Ishikawa (cell line): ENCODE results near the gene SH3BP4.

Source experiments
- CEBPB ChIP-seq: IDR thresholded peaks from 2 replicates; pipeline ENCODE4 v1.6.1; 2012
- CREB1 ChIP-seq: IDR thresholded peaks from 2 replicates; pipeline ENCODE4 v1.6.1; 2012; ENCODE audit warnings: low read depth
- EGR1 ChIP-seq: IDR thresholded peaks from 2 replicates; pipeline ENCODE4 v1.6.1; 2012
- EP300 ChIP-seq: IDR thresholded peaks from 2 replicates; pipeline ENCODE4 v1.6.1; 2012; ENCODE audit warnings: borderline replicate concordance
- FOXM1 ChIP-seq: IDR thresholded peaks from 2 replicates; pipeline ENCODE4 v1.6.1; 2012; ENCODE audit warnings: low read depth, borderline replicate concordance
- MAX ChIP-seq: IDR thresholded peaks from 2 replicates; pipeline ENCODE4 v1.6.1; 2012
- NFIC ChIP-seq: IDR thresholded peaks from 2 replicates; pipeline ENCODE4 v1.6.1; 2012
- RAD21 ChIP-seq: IDR thresholded peaks from 2 replicates; pipeline ENCODE4 v1.6.1; 2012; ENCODE audit warnings: low read depth
- REST ChIP-seq: IDR thresholded peaks from 2 replicates; pipeline ENCODE4 v1.6.1; 2012; ENCODE audit warnings: low read depth, mild to moderate bottlenecking
- TAF1 ChIP-seq: IDR thresholded peaks from 2 replicates; pipeline ENCODE4 v1.6.1; 2012; ENCODE audit warnings: low read depth, mild to moderate bottlenecking
- TCF12 ChIP-seq: IDR thresholded peaks from 2 replicates; pipeline ENCODE4 v1.6.1; 2012; ENCODE audit warnings: low read depth
- TEAD4 ChIP-seq: IDR thresholded peaks from 2 replicates; pipeline ENCODE4 v1.6.1; 2012
- YY1 ChIP-seq: IDR thresholded peaks from 2 replicates; pipeline ENCODE4 v1.6.1; 2012; ENCODE audit warnings: low read depth
- ZBTB7A ChIP-seq: IDR thresholded peaks from 2 replicates; pipeline ENCODE4 v1.6.1; 2012; ENCODE audit warnings: low read depth
- TF ChIP-seq, protein P1 (sequence below): IDR thresholded peaks from 2 replicates; pipeline ENCODE4 v1.6.1; 2012

The SH3BP4 gene

GRCh38 chr2:234997389-234997788 is 45.6 kb downstream of the SH3BP4 start:
- no peak for TF ChIP-seq TAF1
- no peak for TF ChIP-seq ZBTB7A
- TF ChIP-seq MAX: no peak
- no peak for TF ChIP-seq NFIC
- no peak for TF ChIP-seq EGR1
- TF ChIP-seq CEBPB: no peak
- TF ChIP-seq YY1: no peak
- TF ChIP-seq CREB1: no peak
- no peak for TF ChIP-seq RAD21
- no peak for TF ChIP-seq FOXM1
- TF ChIP-seq EP300: no peak

DNA sequence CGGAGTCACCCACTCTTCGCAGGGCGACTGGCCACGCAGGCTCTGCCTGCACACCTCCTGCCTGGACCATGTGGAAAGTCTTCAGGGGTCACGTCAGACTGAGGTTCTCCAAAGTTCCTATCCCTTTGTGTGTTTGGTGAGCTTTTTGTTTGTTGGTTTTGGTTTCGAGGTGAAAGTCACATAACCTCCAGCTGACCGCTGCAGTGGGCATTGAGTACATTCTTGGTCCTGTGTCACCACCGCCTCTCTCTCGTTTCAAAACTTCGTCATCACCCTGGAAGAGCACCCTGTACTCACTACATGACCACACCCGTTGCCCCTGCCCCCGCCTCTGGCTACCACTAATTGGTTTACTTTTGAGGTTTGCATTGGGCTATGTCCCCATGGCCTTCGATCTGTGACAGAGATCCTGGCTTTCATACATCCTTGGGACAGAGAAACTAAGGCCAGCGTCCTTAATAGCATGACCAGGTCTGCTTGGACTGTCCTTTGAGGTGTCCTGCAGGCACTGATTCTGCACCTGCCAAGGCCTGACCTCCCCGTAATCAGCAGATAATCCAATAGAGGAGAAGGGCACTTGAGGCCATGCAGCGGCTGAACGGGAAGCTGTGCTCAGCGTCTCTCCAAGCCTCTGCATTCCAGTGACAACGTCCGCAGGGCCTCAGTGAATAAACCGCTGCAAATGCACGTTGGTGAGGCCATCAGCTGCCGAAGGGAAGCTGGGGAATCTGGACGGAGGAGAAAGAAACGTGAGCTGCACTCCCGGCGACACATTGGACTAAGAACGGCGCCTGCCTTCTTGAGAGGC is 46.8 kb downstream of the SH3BP4 start:
- TF ChIP-seq EP300 (no peak), TEAD4 (no peak), TCF12 (no peak), ZBTB7A (no peak), RAD21 (no peak), MAX (no peak), CEBPB (no peak), EGR1 (no peak), REST (no peak), CREB1 (no peak), YY1 (no peak), FOXM1 (no peak), NFIC (no peak), TAF1 (no peak)
- TF ChIP-seq, protein P1, sequence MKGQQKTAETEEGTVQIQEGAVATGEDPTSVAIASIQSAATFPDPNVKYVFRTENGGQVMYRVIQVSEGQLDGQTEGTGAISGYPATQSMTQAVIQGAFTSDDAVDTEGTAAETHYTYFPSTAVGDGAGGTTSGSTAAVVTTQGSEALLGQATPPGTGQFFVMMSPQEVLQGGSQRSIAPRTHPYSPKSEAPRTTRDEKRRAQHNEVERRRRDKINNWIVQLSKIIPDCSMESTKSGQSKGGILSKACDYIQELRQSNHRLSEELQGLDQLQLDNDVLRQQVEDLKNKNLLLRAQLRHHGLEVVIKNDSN: no peak

DNA sequence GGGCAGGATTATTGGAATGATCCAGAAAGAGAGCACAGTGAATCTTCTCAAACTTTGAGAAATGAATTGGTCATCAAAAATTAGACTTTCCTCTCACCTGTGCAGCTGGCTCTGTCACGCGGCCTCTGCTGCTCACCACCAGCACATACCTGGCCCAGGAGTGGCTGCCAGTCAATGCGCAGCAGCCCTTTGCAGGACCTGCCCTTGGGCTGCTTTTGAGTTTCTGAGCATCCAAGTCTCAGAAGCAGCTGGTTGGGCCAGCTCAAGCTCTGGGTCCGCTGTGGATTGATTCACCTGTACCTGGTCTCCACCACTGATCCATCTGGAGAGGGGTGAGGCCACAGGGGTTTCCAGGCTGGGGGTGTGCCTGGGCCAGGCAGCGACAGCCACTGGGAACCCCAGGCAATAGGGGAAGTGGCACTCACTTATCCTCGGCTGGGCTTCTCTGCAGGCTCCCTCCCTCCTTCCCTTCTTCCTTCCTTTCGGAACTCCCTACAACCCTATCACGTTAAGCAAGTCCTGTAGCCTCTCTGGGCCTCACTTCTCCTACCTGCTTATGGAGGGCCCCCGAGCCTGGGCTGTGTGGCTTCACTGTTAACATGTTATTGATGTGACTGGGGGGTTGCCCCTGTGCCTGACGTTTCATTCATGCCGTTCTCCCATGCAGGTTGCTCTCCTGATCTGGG is 48.1 kb downstream of the SH3BP4 start:
- TF ChIP-seq NFIC (no peak), TEAD4 (no peak), TAF1 (no peak), YY1 (no peak), REST (no peak), RAD21 (no peak), EP300 (no peak), MAX (no peak), ZBTB7A (no peak), CEBPB (no peak), TCF12 (no peak), FOXM1 (no peak)
- TF ChIP-seq, protein P1: no peak

- TF ChIP-seq NFIC (no peak), RAD21 (no peak), TAF1 (no peak), TCF12 (no peak), YY1 (no peak), FOXM1 (no peak), EGR1 (no peak), ZBTB7A (no peak), CREB1 (no peak), REST (no peak), TEAD4 (no peak), EP300 (no peak), CEBPB (no peak), MAX (no peak)
- TF ChIP-seq, protein P1: no peak
Measured at GRCh38 chr2:235000426-235001236, 48.8 kb downstream of the SH3BP4 start.
